PC-9 (cell line): ENCODE data around the gene HTR3C. TPM values are rescaled to one million over a fixed set of nuclear protein-coding genes. Genes with fewer than 3 reads are reported as not detected.
"Not testable (repeated sequence)": the region's sequence is repeated elsewhere in the genome, so short reads cannot be mapped to it uniquely, and the experiment has no call there.

ENCODE experiments used
- BruUV-seq: library from RNA; stranded (reverse); fragments of 400-500 nt; replicated peaks from 2 replicates; lab custom pipeline; 2021; lab: Mats Ljungman, UMichigan
- CTCF ChIA-PET: fragments of 300-600 bp; sonication (Branson Sonifier 250); formaldehyde crosslinking; loops from one replicate; lab custom pipeline; 2022; ENCODE audit warnings: antibody characterized with exemption; lab: Charles Lee
- POLR2A ChIA-PET: fragments of 300-600 bp; sonication (Branson Sonifier 250); formaldehyde crosslinking; loops from one replicate; lab custom pipeline; 2022; ENCODE audit warnings: antibody characterized with exemption; ENCODE audit not compliant: unreplicated experiment; lab: Charles Lee
- DNase-seq, 2 experiments: peaks; one replicate each; pipeline versions ENCODE4 v3.0.0 to v3.0.0-alpha.2; 2015 to 2022; ENCODE audit warnings: mixed read lengths in 1 of 2
- H2AFZ ChIP-seq: fragments of 200-600 bp; sonication (generic); 2 replicates; pipeline ENCODE4 v1.8.1; 2017; ENCODE audit warnings: antibody characterized with exemption
- H3F3A ChIP-seq: fragments of 200-600 bp; sonication (generic); 2 replicates; pipeline ENCODE4 v1.8.1; 2017; ENCODE audit warnings: antibody characterized with exemption, mild to moderate bottlenecking, low read depth; ENCODE audit not compliant: insufficient read depth
- H3K27ac ChIP-seq: fragments of 200-600 bp; sonication (generic); 2 replicates; pipeline ENCODE4 v1.6.1; 2016; ENCODE audit warnings: mixed run types
- H3K27me3 ChIP-seq: fragments of 200-600 bp; sonication (generic); 2 replicates; pipeline ENCODE4 v1.6.1; 2016; ENCODE audit warnings: low read depth, mixed run types; ENCODE audit not compliant: insufficient read depth
- H3K36me3 ChIP-seq: fragments of 200-600 bp; sonication (generic); 2 replicates; pipeline ENCODE4 v1.6.1; 2016; ENCODE audit warnings: low read depth, mixed run types
- H3K4me1 ChIP-seq: fragments of 200-600 bp; sonication (generic); replicated peaks from 2 replicates; pipeline ENCODE4 v1.6.1; 2016; ENCODE audit warnings: mixed run types; ENCODE audit not compliant: insufficient read depth
- H3K4me2 ChIP-seq: fragments of 200-600 bp; sonication (generic); 2 replicates; pipeline ENCODE4 v1.6.1; 2017; ENCODE audit warnings: mixed run types
- H3K4me3 ChIP-seq: fragments of 200-600 bp; sonication (generic); 2 replicates; pipeline ENCODE4 v1.6.1; 2016; ENCODE audit warnings: mixed run types
- H3K79me2 ChIP-seq: fragments of 200-600 bp; sonication (generic); 2 replicates; pipeline ENCODE4 v1.6.1; 2017; ENCODE audit warnings: low read depth, mixed run types
- H3K9me2 ChIP-seq: fragments of 200-600 bp; sonication (generic); 2 replicates; pipeline ENCODE4 v1.8.1; 2017; ENCODE audit warnings: mild to moderate bottlenecking; ENCODE audit not compliant: insufficient read depth
- H3K9me3 ChIP-seq: fragments of 200-600 bp; sonication (generic); 2 replicates; pipeline ENCODE4 v1.8.1; 2016; ENCODE audit warnings: low read depth; ENCODE audit not compliant: insufficient read depth
- H4K20me1 ChIP-seq: fragments of 200-600 bp; sonication (generic); 2 replicates; pipeline ENCODE4 v1.8.1; 2017; ENCODE audit not compliant: insufficient read depth
- EZH2 ChIP-seq: fragments of 200-600 bp; sonication (generic); IDR thresholded peaks from 2 replicates; pipeline ENCODE4 v1.8.0; 2017; ENCODE audit warnings: antibody characterized with exemption, low read depth
- intact Hi-C: fragments of 100-400 bp; cut with micrococcal nuclease; formaldehyde crosslinking; loops from one replicate; pipeline ENCODE4 v1.10.0; 2022; ENCODE audit not compliant: unreplicated experiment
- total RNA-seq: library from RNA; stranded (reverse); gene quantifications from 2 replicates; pipeline ENCODE4 v1.2.3, GENCODE V29; 2021
- TF ChIP-seq, protein P1 (sequence below): fragments of 200-600 bp; sonication (generic); conservative IDR thresholded peaks from 2 replicates; pipeline ENCODE4 v1.6.1; 2017; ENCODE audit warnings: mixed run types, antibody characterized with exemption, mild to moderate bottlenecking, moderate library complexity

HTR3C gene
- total RNA-seq, 1 experiment from 2014 or later, result not detected

DNA sequence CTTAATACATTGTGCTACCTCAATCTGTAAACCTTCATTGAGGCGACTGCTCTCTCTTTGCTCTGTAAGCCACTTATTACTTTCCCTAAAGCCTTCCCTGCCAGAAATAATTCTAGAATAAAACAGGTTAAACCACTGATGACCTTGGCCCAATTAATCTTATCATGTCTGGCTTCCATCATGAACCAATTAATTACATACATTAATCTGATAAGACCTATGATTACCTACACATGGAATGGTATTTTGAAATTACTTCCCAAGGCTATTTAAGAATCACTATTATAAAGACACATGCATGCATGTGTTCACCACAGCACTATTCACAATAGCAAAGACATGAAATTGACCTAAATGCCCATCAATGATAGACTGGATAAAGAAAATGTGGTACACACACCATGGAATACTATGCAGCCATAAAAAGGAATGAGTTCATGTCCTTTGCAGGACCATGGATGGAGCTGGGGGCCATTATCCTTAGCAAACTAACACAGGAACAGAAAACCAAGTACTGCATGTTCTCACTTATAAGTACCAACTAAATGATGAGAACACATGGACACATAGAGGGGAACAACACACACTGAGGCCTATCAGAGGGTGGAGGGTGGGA is 24.5 kb upstream of the HTR3C start:
- H3K9me2 ChIP-seq, H3K4me2 ChIP-seq, H4K20me1 ChIP-seq, H3K27ac ChIP-seq, H3K9me3 ChIP-seq, H3K4me3 ChIP-seq, H3K79me2 ChIP-seq, H3K27me3 ChIP-seq, intact Hi-C loops, H2AFZ ChIP-seq, DNase-seq, H3K36me3 ChIP-seq, H3K4me1 ChIP-seq, BruUV-seq, H3F3A ChIP-seq, POLR2A ChIA-PET: not testable (repeated sequence)
- CTCF ChIA-PET, result interaction anchor here (0.6 kb wide), 1 partner anchor 513 kb away, joined by 10 read pairs; no protein-coding TSS in a partner anchor

GRCh38 chr3:184029443-184029842 is 23.4 kb upstream of the HTR3C start:
- no peaks in the 10 kb centered on the region; the same call in 1 of the 2 replicates for H3K4me1 ChIP-seq
- H3K36me3 ChIP-seq, result no peaks in the 10 kb centered on the region
- no peaks in the 10 kb centered on the region for H3K27me3 ChIP-seq
- H3K79me2 ChIP-seq, result no peaks in the 10 kb centered on the region
- H3K9me3 ChIP-seq, result no peaks in the 10 kb centered on the region
- POLR2A ChIA-PET, result no interaction called here
- no peak overlapping the region for H3K4me2 ChIP-seq
- H3K27ac ChIP-seq, result no peak overlapping the region
- H4K20me1 ChIP-seq, result no peaks in the 10 kb centered on the region
- TF ChIP-seq EZH2, result no peak
- TF ChIP-seq, protein P1, sequence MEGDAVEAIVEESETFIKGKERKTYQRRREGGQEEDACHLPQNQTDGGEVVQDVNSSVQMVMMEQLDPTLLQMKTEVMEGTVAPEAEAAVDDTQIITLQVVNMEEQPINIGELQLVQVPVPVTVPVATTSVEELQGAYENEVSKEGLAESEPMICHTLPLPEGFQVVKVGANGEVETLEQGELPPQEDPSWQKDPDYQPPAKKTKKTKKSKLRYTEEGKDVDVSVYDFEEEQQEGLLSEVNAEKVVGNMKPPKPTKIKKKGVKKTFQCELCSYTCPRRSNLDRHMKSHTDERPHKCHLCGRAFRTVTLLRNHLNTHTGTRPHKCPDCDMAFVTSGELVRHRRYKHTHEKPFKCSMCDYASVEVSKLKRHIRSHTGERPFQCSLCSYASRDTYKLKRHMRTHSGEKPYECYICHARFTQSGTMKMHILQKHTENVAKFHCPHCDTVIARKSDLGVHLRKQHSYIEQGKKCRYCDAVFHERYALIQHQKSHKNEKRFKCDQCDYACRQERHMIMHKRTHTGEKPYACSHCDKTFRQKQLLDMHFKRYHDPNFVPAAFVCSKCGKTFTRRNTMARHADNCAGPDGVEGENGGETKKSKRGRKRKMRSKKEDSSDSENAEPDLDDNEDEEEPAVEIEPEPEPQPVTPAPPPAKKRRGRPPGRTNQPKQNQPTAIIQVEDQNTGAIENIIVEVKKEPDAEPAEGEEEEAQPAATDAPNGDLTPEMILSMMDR, result no peak
- CTCF ChIA-PET, result no interaction called here
- BruUV-seq, result no TSS peak
- H3F3A ChIP-seq, result no peaks in the 10 kb centered on the region
- H3K9me2 ChIP-seq, result no peaks in the 10 kb centered on the region
- no peak overlapping the region for H2AFZ ChIP-seq
- no peak overlapping the region for H3K4me3 ChIP-seq
- no peak for DNase-seq
- intact Hi-C loops, result no loop called here

- Histone ChIP-seq H3K9me2 (no peaks in the 10 kb centered on the region), H3K4me3 (no peak overlapping the region), H3K27ac (no peak overlapping the region), H3K36me3 (no peaks in the 10 kb centered on the region), H3K27me3 (no peaks in the 10 kb centered on the region), H3K79me2 (no peaks in the 10 kb centered on the region), H2AFZ (no peak overlapping the region), H3K4me2 (no peak overlapping the region), H3F3A (no peaks in the 10 kb centered on the region), H3K4me1 (no peaks in the 10 kb centered on the region; the same call in 1 of the 2 replicates), H3K9me3 (no peaks in the 10 kb centered on the region), H4K20me1 (no peaks in the 10 kb centered on the region)
- ChIA-PET POLR2A (interaction anchor here (0.7 kb wide), 1 partner anchor 1466 kb away, joined by 8 read pairs; no protein-coding TSS in a partner anchor), CTCF (interaction anchor here (0.7 kb wide), 1 partner anchor 391 kb away, joined by 3 read pairs; no protein-coding TSS in a partner anchor)
- no peak for DNase-seq
- TF ChIP-seq EZH2, result no peak
- TF ChIP-seq, protein P1, result no peak
- intact Hi-C loops, result no loop called here
- BruUV-seq, result no TSS peak
Measured at GRCh38 chr3:184030536-184030935, 22.3 kb upstream of the HTR3C start.
